Measurements from ENCODE around the gene TMEM89.

DNA sequence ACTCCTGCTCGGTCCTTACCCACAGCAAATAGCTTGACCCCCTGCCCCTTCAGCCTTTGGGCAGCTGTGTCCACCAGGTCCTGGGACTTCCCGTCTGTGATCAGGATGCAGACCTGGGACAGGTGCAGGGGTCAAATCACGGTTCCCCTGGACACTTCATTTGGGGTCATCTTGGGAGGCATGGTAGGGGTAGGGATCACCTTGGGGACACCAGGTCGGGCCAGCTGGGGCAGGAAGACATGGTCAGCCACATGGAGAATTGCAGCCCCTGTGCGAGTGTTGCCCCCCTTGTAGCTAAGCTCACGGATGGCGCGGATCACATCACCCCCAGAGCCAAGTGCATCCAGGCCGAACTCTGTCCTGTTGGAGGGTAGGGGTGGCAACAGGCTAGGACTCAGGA is 28.2 kb downstream of the TMEM89 start:
- no peak for TF ChIP-seq MXI1 (IDR thresholded peaks at IDR 0.05; ENCODE audit: borderline replicate concordance, low read depth, low read length)
- TF ChIP-seq EZH2 (conservative IDR thresholded peaks at IDR 0.05; ENCODE audit: low read depth, low read length) = no peak
- TF ChIP-seq, protein P1, sequence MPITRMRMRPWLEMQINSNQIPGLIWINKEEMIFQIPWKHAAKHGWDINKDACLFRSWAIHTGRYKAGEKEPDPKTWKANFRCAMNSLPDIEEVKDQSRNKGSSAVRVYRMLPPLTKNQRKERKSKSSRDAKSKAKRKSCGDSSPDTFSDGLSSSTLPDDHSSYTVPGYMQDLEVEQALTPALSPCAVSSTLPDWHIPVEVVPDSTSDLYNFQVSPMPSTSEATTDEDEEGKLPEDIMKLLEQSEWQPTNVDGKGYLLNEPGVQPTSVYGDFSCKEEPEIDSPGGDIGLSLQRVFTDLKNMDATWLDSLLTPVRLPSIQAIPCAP (CRISPR knock-in tag; IDR thresholded peaks at IDR 0.05; ENCODE audit: low read depth) = no peak
- no peak for TF ChIP-seq PHB2 (IDR thresholded peaks at IDR 0.05; ENCODE audit: partially characterized antibody)
- TF ChIP-seq TRIM24 (CRISPR knock-in tag; IDR thresholded peaks at IDR 0.05) = no peak
- TF ChIP-seq ZNF800 (CRISPR knock-in tag; IDR thresholded peaks at IDR 0.05) = no peak
- TF ChIP-seq MAFF (IDR thresholded peaks at IDR 0.05; ENCODE audit: low read depth, low read length) = no peak
- TF ChIP-seq ZFP91 (CRISPR knock-in tag; IDR thresholded peaks at IDR 0.05; ENCODE audit: borderline replicate concordance) = no peak
- TF ChIP-seq, protein P2, sequence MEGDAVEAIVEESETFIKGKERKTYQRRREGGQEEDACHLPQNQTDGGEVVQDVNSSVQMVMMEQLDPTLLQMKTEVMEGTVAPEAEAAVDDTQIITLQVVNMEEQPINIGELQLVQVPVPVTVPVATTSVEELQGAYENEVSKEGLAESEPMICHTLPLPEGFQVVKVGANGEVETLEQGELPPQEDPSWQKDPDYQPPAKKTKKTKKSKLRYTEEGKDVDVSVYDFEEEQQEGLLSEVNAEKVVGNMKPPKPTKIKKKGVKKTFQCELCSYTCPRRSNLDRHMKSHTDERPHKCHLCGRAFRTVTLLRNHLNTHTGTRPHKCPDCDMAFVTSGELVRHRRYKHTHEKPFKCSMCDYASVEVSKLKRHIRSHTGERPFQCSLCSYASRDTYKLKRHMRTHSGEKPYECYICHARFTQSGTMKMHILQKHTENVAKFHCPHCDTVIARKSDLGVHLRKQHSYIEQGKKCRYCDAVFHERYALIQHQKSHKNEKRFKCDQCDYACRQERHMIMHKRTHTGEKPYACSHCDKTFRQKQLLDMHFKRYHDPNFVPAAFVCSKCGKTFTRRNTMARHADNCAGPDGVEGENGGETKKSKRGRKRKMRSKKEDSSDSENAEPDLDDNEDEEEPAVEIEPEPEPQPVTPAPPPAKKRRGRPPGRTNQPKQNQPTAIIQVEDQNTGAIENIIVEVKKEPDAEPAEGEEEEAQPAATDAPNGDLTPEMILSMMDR (CRISPR knock-in tag; IDR thresholded peaks at IDR 0.05) = no peak
- no peak for TF ChIP-seq ZSCAN29 (CRISPR knock-in tag; conservative IDR thresholded peaks at IDR 0.05)
- TF ChIP-seq POLR2A (IDR thresholded peaks at IDR 0.05; ENCODE audit: insufficient read depth in 1 of 2, low read depth in 2 of 2, low read length in 2 of 2) = no peak
- no peak for TF ChIP-seq ZFAT (CRISPR knock-in tag; conservative IDR thresholded peaks at IDR 0.05)
- TF ChIP-seq GATAD2A (CRISPR knock-in tag; IDR thresholded peaks at IDR 0.05) = no peak
- TF ChIP-seq, protein P3, sequence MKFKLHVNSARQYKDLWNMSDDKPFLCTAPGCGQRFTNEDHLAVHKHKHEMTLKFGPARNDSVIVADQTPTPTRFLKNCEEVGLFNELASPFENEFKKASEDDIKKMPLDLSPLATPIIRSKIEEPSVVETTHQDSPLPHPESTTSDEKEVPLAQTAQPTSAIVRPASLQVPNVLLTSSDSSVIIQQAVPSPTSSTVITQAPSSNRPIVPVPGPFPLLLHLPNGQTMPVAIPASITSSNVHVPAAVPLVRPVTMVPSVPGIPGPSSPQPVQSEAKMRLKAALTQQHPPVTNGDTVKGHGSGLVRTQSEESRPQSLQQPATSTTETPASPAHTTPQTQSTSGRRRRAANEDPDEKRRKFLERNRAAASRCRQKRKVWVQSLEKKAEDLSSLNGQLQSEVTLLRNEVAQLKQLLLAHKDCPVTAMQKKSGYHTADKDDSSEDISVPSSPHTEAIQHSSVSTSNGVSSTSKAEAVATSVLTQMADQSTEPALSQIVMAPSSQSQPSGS (CRISPR knock-in tag; IDR thresholded peaks at IDR 0.05) = no peak
